Measurements from ENCODE around the gene COMMD7.

Gene COMMD7

DNA sequence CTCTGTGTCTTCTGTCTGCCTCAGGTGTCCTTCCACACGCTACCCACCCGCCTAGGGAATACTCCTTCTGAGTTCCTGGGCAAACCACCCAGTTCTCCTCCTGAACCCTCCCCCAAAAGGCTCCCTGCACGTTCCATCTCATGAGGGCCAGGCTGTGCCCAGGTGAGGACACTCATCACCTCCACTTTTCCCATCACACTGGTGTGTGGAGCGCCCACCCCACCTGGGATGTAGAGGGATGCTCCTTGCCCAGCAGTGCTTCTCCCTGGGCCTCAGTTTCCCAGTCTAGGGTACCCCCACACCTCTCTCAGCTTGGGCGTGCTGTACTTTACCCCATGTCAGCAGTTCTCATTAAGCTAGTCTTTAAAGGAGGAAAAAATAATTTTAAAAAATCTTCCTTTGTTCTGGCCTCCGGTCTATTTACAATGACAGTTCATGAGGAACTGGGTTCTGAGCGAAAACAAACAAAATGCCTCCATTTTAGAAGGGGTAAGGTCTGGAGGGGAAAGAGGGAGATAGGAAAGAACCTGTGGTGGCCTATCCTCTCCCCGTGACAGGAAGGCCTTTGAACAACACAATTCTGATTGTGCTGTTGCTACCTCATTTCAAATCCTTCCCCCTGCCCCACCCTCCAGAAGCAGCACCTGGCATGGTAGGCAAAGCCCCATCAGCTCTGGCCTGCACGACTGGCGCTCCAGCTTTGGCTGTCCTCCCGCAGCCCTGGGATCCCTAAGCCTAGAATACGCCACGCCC is 67.9 kb downstream of the COMMD7 start:
- no peak for DNase-seq (ENCODE audit: low read depth)

DNA sequence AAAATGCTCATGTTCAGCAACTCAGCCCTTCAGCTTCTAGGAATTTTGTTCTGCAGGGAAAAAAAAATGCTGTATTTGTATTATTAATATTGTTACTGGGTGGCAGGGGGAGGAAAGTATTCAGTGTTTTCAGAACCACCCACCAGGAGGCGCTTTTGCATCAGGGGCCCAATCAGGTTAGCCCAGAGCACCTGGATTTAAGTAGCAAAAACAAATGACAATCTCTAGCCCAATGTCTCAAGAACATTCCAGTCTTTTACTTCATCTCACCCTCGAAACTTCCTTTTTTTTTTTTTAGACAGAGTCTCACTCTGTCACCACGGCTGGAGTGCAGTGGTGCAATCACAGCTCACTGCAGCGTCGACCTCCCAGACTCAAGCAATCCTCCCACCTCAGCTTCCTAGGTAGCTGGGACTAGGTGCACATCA is 68.9 kb downstream of the COMMD7 start:
- DNase-seq (ENCODE audit: low read depth), result peak; percentile 59

DNA sequence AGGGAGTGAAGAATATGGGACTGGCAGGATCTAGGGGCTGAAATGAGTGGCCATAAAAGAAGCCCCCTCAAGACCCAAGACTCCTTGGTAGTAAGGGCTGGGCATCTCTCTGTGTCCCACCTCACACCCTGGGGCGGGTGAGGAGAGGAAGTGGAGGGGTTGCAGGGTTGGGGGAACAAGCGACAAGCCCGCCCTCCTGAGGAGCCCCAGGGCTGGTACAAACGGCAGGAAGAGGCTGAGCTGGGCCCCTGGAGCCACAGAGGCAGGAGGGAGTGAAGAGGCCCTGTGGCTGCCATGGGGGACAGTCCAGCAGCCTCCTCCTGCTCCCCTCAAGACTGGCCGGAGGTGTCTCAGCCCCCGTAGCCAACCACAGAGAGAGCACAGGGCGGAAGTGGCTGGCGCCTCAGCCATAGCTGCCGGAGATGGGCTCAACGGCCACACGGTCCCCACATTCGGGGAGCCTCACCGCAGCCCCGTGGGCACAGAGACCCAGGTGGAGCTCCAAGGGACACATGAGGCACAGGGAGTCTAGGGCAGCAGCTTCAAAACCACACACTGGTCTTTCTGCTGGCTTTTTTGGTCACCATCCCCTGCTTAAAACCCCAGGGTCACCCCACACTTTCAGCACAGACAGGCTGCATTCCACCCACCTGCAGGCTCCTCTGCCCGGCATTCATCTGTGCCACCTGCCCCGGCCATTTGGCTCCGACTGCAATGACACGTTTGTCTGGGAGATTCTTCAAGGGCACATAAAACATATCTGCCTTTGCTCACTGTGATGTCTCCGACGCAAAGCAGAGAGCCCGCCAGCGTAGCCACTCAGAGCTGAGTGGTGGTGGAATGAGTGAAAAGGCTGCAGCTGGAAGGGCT is 70.0 kb downstream of the COMMD7 start:
- DNase-seq (ENCODE audit: low read depth), result no peak

GRCh38 chr20:32672394-32672981 is 70.8 kb downstream of the COMMD7 start:
- DNase-seq (ENCODE audit: low read depth), result no peak

DNA sequence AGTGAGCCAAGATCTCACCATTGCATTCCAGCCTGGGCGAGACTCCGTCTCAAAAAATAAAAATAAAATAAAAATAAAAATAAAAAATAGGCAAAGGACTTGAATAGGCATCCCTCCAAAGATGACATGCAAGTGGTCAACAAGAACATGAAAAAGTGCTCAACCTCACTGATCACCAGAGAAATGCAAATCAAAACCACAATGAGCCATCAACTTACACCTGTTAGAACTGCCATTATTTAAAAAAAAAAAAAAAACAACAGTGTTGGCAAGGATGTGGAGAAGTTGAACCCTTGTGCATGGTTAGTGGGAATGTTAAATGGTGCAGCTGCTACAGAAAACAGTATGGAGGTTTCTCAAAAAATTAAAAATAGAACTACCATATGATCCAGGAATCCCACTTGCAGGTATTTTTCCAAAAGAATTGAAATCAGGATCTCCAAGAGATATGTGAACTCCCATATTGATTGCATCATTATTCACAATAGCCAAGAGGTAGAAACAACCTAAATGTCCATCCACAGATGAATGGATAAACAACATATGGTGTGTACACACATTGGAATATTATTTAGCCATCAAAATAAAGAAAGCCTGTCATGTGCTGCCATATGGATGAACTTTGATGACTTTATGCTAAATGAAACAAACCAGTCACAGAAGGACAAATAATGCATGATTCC is 72.4 kb downstream of the COMMD7 start:
- DNase-seq (ENCODE audit: low read depth), result no peak

GRCh38 chr20:32667027-32667426 is 76.2 kb downstream of the COMMD7 start:
- DNase-seq (ENCODE audit: low read depth), result no peak

DNA sequence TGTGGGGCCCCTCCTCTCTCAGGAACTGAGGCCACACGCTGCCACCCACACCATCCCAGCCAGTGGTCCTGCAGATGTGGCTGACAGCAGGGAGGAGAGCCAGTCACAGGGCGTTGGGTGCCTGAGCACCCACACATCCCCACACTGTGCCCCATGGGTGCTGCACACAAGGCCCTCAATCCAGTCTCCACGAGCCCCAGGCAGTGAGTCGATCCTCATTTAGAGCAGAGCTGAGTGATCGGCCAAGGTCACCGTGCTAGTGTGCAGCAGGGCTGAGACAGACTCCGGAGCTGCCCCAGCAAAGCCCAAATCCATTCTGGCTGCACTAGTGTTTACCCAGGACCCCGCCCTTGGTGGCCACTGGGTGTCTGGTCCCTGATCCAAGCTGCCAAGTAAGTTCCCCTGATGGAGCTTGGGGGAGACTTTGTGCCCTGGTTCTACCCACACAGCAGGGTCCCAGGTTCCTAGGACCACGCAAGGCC is 78.5 kb downstream of the COMMD7 start:
- DNase-seq (ENCODE audit: low read depth), result no peak

DNA sequence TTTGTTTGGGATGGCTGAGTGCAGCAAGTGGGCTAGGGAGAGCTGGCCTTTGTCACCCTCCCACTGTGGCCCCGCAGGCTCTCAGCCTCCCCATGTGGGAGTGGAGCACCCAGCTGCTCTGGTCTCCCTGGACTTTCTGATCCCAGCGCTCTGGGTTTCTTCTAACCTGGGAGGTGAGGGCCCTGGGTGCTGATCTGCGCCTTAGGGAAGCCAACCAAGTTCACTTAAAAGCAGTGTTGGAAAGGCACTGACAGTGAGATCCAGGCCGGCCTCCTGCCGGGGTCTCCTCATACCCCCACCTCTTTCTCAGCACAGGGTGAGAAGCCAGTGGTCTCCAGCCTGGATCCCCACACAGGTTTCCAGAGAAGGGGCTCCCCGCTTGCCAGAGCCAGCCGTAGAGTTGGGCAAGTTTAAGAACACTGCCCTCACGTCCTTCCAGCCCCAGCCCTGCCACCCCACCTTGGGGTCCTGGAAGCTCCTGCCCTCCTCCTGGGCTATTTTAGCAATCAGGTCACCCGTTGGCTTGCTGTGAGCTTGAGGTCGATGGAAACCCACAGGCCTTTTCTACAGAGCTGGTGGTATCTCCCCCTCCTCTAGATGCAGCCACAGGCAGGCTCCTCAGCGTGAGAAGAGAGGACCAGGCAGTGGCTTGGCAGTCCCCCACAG is 79.1 kb downstream of the COMMD7 start:
- no peak for DNase-seq (ENCODE audit: low read depth)

DNA sequence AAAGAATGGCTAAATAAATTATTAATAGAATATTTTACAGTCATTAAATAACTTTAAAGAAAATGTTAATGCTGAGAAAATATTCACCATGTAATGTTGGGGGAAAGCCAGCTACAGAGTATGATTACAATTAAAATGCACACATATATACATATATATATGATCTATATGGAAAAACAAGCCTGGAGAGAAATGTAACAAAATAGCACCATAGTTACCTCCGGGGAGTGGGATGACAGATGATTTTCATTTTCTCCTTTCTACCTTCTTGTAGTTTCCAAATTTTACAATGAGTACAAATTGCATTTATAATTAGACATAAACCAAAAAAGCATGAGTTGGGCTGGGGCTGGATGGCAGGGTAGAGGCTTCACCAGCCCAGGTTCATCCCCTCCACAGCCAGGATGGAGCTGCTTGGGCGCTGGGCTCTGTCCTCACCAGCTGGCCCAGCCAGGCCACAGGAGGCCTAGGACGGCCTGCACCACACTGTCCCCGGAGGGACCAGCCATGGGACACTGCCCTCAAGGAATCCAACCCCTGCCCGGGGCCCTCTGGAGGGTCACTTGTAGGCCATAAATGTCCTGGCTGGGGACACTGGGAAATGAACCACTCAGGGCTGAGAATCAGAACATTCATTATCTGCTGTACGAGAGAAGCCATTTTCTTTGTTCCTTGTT is 79.8 kb downstream of the COMMD7 start:
- no peak for DNase-seq (ENCODE audit: low read depth)

DNA sequence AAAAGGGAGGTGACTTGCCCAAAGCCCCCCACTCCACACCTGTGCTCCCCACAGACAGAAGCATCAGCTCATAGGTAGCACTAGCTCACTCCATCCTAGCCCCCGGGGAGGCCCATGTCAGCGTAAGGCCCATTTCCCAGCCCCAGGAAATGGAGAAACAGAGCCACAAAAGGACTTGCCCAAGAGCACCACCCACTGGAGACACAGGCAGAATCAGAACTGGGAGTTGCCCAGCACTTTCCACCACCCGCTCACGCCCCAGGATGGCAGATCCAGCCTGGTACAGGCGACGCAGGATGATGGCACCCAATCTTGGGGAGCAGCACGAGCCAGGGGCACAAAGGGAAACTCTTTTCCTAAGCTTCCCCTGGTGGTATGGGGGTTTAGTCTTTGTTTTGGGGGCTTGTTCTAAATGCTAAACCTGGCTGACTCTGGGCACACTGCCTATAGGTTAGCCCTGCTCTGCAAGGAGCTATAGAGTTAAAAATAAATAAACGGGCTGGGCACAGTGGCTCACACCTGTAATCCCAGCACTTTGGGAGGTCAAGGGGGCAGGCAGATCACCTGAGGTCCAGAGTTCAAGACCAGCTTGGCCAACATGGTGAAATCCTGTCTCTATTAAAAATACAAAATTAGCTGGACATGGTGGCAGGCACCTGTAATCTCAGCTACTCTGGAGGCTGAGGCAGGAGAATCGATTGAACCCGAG is 81.3 kb downstream of the COMMD7 start:
- DNase-seq (ENCODE audit: low read depth), result no peak

DNA sequence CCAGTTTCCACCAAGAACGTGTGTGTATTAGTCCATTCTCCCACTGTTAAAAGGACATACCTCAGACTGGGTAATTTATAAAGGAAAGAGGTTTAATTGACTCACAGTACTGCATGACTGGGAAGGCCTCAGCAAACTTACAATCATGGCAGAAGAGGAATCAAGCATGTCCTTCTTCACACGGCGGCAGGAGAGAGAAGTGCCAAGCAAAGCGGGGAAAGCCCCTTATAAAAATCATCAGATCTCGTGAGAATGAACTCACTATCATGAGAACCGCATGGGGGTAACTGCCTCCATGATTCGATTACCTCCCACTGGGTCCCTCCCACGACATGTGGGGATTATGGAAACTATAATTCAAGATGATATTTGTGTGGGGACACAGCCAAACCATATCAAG is 82.6 kb downstream of the COMMD7 start:
- no peak for DNase-seq (ENCODE audit: low read depth)

DNA sequence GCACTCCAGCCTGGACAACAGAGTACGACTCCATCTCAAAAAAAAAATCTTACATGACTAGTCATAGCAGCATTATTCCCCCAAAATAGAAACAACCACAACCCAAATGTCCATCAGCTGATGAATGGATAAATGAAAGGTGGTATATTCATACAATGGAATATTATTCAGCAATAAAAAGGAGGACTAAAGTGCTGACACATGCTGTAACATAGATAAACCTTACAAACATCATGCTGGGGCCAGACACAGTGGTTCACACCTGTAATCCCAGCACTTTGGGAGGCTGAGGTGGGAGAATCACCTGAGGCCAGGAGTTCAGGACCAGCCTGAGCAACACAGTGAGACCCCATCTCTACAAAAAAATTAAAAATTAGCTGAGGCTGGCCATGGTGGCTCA is 86.4 kb downstream of the COMMD7 start:
- no peak for DNase-seq (ENCODE audit: low read depth)

GRCh38 chr20:32655903-32656512 is 87.3 kb downstream of the COMMD7 start:
- DNase-seq (ENCODE audit: low read depth), result no peak

DNA sequence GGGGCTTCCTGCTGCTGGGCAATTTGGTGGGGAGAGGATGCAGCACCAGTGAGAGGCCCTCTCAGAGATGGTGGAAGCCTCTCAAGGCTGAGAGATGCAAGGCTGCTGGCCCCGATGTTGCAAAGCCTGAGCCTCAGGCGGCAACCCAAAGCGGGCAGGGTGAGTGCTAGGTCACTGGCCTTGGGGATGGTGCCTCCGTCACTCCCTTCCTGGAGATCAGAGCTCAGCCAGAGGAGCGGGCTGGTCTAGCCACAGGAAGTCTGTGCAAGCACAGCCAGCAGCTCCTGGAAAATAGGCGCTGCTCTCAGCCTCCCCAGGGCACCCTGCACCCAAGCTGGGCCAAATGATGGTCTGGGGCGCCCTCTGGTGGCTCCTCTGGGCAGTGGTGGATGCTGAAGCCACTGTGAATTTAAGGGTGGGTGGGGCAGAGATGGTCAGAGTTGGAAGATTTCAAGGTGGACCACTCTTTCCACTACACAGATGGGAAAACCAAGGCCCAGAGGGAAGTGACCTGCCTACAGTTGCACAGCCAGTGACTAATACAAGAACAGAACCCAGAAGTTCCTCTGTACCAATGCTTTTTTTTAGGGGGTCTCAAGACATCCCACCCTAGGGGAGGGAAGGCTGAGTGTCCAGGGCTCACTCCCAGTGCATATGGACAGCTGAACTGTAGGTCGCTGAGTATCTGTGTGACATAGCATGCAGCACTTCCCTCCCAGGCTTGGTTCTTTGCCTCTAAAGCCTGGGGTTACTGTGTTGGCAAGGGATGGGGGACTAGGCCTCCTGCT is 90.3 kb downstream of the COMMD7 start:
- peak; percentile 84 for DNase-seq (ENCODE audit: low read depth)

All from stimulated activated CD8-positive, alpha-beta memory T cell treated with anti-CD3 and anti-CD28 coated beads, Interleukin-12 subunit alpha, Interleukin-12 subunit beta, amount 100 ng/mL, for 1 hour (primary cell).